GM19035 (cell line): ENCODE data around the gene ADPRH.
A peak's percentile ranks its signal among the peaks of the same experiment; 100 is the strongest.

ENCODE experiments used
- ATAC-seq: cut with Tn5 transposase; IDR thresholded peaks from one replicate; pipeline ENCODE4 v1.9.1; 2021; ENCODE audit not compliant: unreplicated experiment

ADPRH gene

GRCh38 chr3:119596398-119596797 is 17.1 kb downstream of the ADPRH start:
- ATAC-seq = no peak

- ATAC-seq = no peak
Measured at GRCh38 chr3:119597548-119598288, 18.4 kb downstream of the ADPRH start, which contains the start of gene PLA1A. Gene PLA1A, plus strand, starts transcription at chr3:119597885. Its CDS starts 29 bp downstream, at chr3:119597914.

- peak; percentile 48 for ATAC-seq
Measured at GRCh38 chr3:119598410-119599098, 19.3 kb downstream of the ADPRH start.

GRCh38 chr3:119599558-119600174 is 20.4 kb downstream of the ADPRH start:
- no peak for ATAC-seq

- peak; percentile 64 for ATAC-seq
Measured at GRCh38 chr3:119600732-119601131, 21.4 kb downstream of the ADPRH start.

GRCh38 chr3:119601154-119601553 is 21.9 kb downstream of the ADPRH start:
- ATAC-seq = peak; percentile 22

GRCh38 chr3:119602676-119603075 is 23.4 kb downstream of the ADPRH start:
- ATAC-seq = no peak

- no peak for ATAC-seq
Measured at GRCh38 chr3:119604878-119605277, 25.6 kb downstream of the ADPRH start.

- ATAC-seq = no peak
Measured at GRCh38 chr3:119608405-119609000, 29.2 kb downstream of the ADPRH start.

- ATAC-seq = no peak
Measured at GRCh38 chr3:119609301-119609700, 30.0 kb downstream of the ADPRH start.

GRCh38 chr3:119611664-119612063 is 32.4 kb downstream of the ADPRH start:
- no peak for ATAC-seq

GRCh38 chr3:119613201-119613600 is 33.9 kb downstream of the ADPRH start:
- peak; percentile 66 for ATAC-seq

GRCh38 chr3:119613872-119614271 is 34.6 kb downstream of the ADPRH start:
- ATAC-seq = no peak

- no peak for ATAC-seq
Measured at GRCh38 chr3:119616056-119616455, 36.8 kb downstream of the ADPRH start.

GRCh38 chr3:119619094-119619493 is 39.8 kb downstream of the ADPRH start:
- no peak for ATAC-seq

GRCh38 chr3:119620899-119621298 is 41.6 kb downstream of the ADPRH start:
- no peak for ATAC-seq

GRCh38 chr3:119624002-119624720 is 44.9 kb downstream of the ADPRH start:
- ATAC-seq = no peak

GRCh38 chr3:119625451-119626153 is 46.3 kb downstream of the ADPRH start:
- no peak for ATAC-seq

- ATAC-seq = no peak
Measured at GRCh38 chr3:119626196-119626595, 46.9 kb downstream of the ADPRH start.

GRCh38 chr3:119627461-119627860 is 48.2 kb downstream of the ADPRH start:
- ATAC-seq = no peak
